Mucosa of descending colon (tissue), 3 donors: ENCODE results near the gene KDM6A. TPM values are rescaled to one million over a fixed set of nuclear protein-coding genes. Genes with fewer than 3 reads are reported as not detected.
"Not testable (repeated sequence)": the region's sequence is repeated elsewhere in the genome, so short reads cannot be mapped to it uniquely, and the experiment has no call there.

Experiments
- ATAC-seq: fragments of 200-7000 bp; cut with Tn5 transposase; one replicate; pipeline ENCODE4 v1.9.1; 2020; ENCODE audit warnings: mild to moderate bottlenecking, moderate library complexity
- DNase-seq, 3 donors: peaks; one replicate each; pipeline ENCODE4 v3.0.0-alpha.2; 2020
- H3K36me3 ChIP-seq: fragments of 200-600 bp; one replicate; pipeline ENCODE4 v1.8.0; 2021; ENCODE audit warnings: low read depth, mild to moderate bottlenecking
- H3K4me1 ChIP-seq: fragments of 200-600 bp; one replicate; pipeline ENCODE4 v1.8.0; 2021; ENCODE audit warnings: low read depth, mild to moderate bottlenecking
- H3K4me3 ChIP-seq: fragments of 200-600 bp; one replicate; pipeline ENCODE4 v1.8.0; 2021; ENCODE audit warnings: mild to moderate bottlenecking
- H3K9me3 ChIP-seq: fragments of 200-600 bp; one replicate; pipeline ENCODE4 v1.8.0; 2021; ENCODE audit warnings: mild to moderate bottlenecking
- intact Hi-C, 2 donors: fragments of 100-400 bp; cut with DNase I in 1 of 2; cut with micrococcal nuclease in 1 of 2; formaldehyde crosslinking; loops; one replicate each; pipeline versions ENCODE4 v1.11.0 to v1.11.1; 2022; cut with DNase I, micrococcal nuclease
- total RNA-seq, 3 donors: library from RNA; stranded (reverse); fragmentation: NEBNext Ultra II Directional in 2 of 3; extraction: Animal tissue kit (Norgen Biotek cat#: 25700) in 2 of 3; gene quantifications; one replicate each; pipeline versions ENCODE4 v1.2.1 to v1.2.4, GENCODE V29; 2021 to 2023
- TF ChIP-seq, protein P1 (sequence below): fragments of 200-600 bp; IDR thresholded peaks from one replicate; pipeline ENCODE4 v1.8.0; 2022; ENCODE audit warnings: antibody characterized with exemption, mild to moderate bottlenecking
- donor health status: DM: no; HTN: no; CAD: no; lungs with moderate emphysema.
- donor health status: DM: no; HTN: no; CAD: no.
- donor health status: DM: no; HTN: yes; CAD: no.

Gene KDM6A
- total RNA-seq, 3 donors from 2014 or later, result 24.0 to 41.5 (median 36.5) TPM

DNA sequence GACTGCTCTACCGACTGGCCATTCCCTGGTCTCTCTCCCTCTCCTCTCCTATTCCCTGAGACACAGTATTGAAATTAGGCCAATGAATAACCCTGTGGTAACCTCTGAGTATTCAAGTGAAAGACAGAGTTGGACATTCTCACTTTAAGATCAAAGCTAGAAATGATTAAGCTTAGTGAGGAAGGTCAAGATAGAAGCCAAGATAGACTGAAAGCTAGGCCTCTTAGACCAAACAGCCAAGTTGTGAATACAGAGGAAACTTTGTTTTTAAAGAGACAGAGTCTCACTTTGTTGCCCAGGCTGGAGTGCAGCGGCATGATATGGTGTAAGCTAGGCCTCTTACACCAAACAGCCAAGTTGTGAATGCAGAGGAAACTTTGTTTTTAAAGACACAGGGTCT lies 64.6 kb downstream of the KDM6A start:
- ATAC-seq (no peak), DNase-seq (no peak)
- no peaks in the 10 kb centered on the region for H3K36me3 ChIP-seq
- no peaks in the 10 kb centered on the region for H3K4me1 ChIP-seq
- no peaks in the 10 kb centered on the region for H3K9me3 ChIP-seq
- TF ChIP-seq, protein P1, sequence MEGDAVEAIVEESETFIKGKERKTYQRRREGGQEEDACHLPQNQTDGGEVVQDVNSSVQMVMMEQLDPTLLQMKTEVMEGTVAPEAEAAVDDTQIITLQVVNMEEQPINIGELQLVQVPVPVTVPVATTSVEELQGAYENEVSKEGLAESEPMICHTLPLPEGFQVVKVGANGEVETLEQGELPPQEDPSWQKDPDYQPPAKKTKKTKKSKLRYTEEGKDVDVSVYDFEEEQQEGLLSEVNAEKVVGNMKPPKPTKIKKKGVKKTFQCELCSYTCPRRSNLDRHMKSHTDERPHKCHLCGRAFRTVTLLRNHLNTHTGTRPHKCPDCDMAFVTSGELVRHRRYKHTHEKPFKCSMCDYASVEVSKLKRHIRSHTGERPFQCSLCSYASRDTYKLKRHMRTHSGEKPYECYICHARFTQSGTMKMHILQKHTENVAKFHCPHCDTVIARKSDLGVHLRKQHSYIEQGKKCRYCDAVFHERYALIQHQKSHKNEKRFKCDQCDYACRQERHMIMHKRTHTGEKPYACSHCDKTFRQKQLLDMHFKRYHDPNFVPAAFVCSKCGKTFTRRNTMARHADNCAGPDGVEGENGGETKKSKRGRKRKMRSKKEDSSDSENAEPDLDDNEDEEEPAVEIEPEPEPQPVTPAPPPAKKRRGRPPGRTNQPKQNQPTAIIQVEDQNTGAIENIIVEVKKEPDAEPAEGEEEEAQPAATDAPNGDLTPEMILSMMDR, result no peak
- no peak overlapping the region for H3K4me3 ChIP-seq
- intact Hi-C loops, result no loop called here

DNA sequence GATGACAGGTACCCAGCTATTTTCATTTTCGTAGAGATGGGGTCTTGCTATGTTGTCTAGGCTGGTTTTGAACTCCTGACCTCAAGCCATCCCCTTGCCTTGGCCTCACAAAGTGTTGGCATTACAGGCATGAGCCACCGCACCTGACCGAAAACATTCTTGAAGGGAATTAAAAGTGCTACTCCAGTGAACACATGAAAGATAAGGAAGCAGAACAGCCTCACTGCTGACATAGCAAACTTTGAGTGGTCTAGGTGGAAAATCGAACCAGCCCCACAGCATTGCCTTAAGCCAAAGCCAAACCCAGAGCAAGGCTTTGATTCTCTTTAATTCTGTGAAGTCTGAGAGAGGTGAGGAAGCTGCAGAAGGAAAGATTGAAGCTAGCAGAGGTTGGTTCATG lies 65.1 kb downstream of the KDM6A start:
- DNase-seq, result no peak
- H3K4me3 ChIP-seq, result no peak overlapping the region
- H3K9me3 ChIP-seq, result no peaks in the 10 kb centered on the region

DNA sequence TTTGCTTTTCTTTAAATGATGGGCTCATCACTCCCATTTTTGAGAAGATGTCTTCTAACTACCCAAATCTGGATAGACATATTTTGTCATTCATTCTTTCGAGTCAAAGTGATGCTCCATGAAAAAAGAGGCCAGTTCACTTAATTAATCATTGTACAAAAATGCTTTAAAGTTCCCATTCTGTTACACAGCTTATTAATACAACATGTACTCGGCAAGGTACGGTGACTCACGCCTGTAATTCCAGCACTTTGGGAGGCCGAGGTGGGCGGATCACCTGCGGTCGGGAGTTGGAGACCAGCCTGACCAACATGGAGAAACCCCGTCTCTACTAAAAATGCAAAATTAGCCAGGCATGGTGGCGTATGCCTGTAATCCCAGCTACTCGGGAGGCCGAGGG lies 67.6 kb downstream of the KDM6A start:
- DNase-seq, H3K4me3 ChIP-seq, H3K4me1 ChIP-seq, ATAC-seq, H3K36me3 ChIP-seq, H3K9me3 ChIP-seq, intact Hi-C loops: not testable (repeated sequence)

More for the DNA sequence above, 65.1 kb downstream of the KDM6A start:
- H3K36me3 ChIP-seq, result no peaks in the 10 kb centered on the region
- intact Hi-C loops, result no loop called here
- ATAC-seq, result no peak
- TF ChIP-seq, protein P1, result no peak
- H3K4me1 ChIP-seq, result no peaks in the 10 kb centered on the region

DNA sequence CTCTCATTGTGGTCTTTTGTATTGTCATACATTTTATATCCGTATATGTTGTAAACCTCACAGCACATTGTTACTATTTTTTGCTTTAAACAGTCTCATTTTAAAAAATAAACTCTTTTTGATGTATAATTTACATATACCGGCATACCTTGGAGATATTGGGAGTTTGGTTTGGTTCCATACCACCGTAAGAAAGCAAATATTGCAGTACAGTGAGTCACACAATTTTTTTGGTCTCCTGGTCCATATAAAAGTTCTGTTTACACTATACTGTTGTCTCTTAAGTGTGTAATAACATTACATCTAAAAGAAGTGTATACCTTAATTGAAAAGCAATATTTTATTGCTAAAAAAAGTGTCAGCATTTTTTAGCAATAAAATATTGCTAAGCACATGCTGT lies 70.0 kb downstream of the KDM6A start:
- H3K4me3 ChIP-seq, result no peak overlapping the region
- H3K36me3 ChIP-seq, result no peaks in the 10 kb centered on the region
- intact Hi-C loops, result no loop called here
- no peak for ATAC-seq
- H3K9me3 ChIP-seq, result no peaks in the 10 kb centered on the region
- H3K4me1 ChIP-seq, result no peaks in the 10 kb centered on the region
- no peak for DNase-seq
- TF ChIP-seq, protein P1, result no peak

DNA sequence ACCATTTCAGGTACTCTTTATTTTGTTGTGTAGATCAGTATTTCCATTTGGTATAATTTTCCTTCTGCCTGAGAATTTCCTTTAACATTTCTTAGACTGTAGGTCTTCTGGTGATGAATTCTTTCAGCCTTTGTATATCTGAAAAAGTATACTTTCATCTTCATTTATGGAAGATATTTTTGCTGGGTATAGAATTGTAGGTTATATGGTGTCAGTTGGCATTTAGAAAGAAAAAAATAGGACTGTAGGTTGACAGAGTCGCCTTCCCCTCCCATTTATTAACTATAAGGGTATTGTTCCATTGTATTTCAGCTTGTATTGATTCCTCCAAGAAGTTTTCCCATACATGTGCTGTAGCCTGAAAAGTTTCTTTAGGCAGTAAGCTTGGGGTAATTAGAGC lies 71.9 kb downstream of the KDM6A start:
- Histone ChIP-seq H3K36me3 (no peaks in the 10 kb centered on the region), H3K4me3 (no peak overlapping the region), H3K4me1 (no peaks in the 10 kb centered on the region), H3K9me3 (no peaks in the 10 kb centered on the region)
- DNase-seq (no peak), ATAC-seq (no peak)
- intact Hi-C loops, result no loop called here
- TF ChIP-seq, protein P1, result no peak

DNA sequence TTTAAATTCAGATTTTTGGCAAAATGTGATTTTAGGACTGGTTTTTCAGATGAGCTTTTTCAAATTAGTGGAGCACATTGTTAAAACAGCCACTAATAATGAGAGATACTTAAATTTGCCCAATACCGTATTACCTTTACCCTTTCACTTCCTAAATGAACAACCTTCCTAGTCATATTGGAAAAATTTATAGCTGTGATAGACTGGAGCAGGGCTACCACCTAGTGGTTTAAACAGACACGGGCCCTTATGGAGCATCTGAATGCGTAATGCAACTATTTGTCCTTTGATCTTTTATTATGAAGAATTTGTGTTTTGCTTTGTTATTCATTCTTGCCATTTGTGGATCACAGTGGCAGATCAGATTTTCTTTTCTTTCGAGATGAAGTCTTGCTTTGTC lies 72.7 kb downstream of the KDM6A start:
- Histone ChIP-seq H3K36me3 (no peaks in the 10 kb centered on the region), H3K4me1 (no peaks in the 10 kb centered on the region), H3K9me3 (no peaks in the 10 kb centered on the region), H3K4me3 (no peak overlapping the region)
- TF ChIP-seq, protein P1, result no peak
- intact Hi-C loops, result no loop called here
- ATAC-seq (peak; percentile 27), DNase-seq (no peak)
